Osteoblast (primary cell): Measurements from ENCODE around the gene LSM14B. TPM values are rescaled to one million over a fixed set of nuclear protein-coding genes. Genes with fewer than 3 reads are reported as not detected.

ENCODE experiments used
- DNase-seq: peaks from one replicate; pipeline ENCODE4 v3.0.0; 2011; ENCODE audit warnings: low spot score, mixed read lengths; ENCODE audit not compliant: insufficient read length; ENCODE audit errors: missing footprints
- H2AFZ ChIP-seq: 2 replicates; pipeline ENCODE4 v1.6.0; 2011; ENCODE audit warnings: mild to moderate bottlenecking, low read length
- H3K27ac ChIP-seq: 2 replicates; pipeline ENCODE4 v1.5.1; 2011; ENCODE audit warnings: mild to moderate bottlenecking, low read depth, low read length, moderate library complexity
- H3K27me3 ChIP-seq: 2 replicates; pipeline ENCODE4 v1.6.0; 2012; ENCODE audit warnings: mild to moderate bottlenecking, control low read depth, inconsistent platforms, low read length, moderate library complexity; ENCODE audit not compliant: insufficient read depth
- H3K36me3 ChIP-seq: 2 replicates; pipeline ENCODE4 v1.5.1; 2011; ENCODE audit warnings: mild to moderate bottlenecking, low read length, control low read depth, moderate library complexity; ENCODE audit not compliant: insufficient read depth
- H3K4me1 ChIP-seq: 2 replicates; pipeline ENCODE4 v1.5.1; 2011; ENCODE audit warnings: mild to moderate bottlenecking, low read length, control low read depth, moderate library complexity; ENCODE audit not compliant: insufficient read depth
- H3K4me2 ChIP-seq: 2 replicates; pipeline ENCODE4 v1.6.0; 2011; ENCODE audit warnings: mild to moderate bottlenecking, low read length; ENCODE audit not compliant: insufficient read depth
- H3K4me3 ChIP-seq: fragments of 200-600 bp; sonication (generic); 3 replicates; pipeline ENCODE4 v1.5.1; 2012; ENCODE audit warnings: mild to moderate bottlenecking, low read length, inconsistent platforms; ENCODE audit not compliant: insufficient read depth
- H3K79me2 ChIP-seq: 2 replicates; pipeline ENCODE4 v1.6.0; 2012; ENCODE audit warnings: mild to moderate bottlenecking, low read length, control low read depth, inconsistent platforms; ENCODE audit not compliant: insufficient read depth
- H3K9me3 ChIP-seq: 2 replicates; pipeline ENCODE4 v1.5.1; 2011; ENCODE audit warnings: low read depth, low read length, control low read depth
- H4K20me1 ChIP-seq: 2 replicates; pipeline ENCODE4 v1.6.0; 2012; ENCODE audit warnings: mild to moderate bottlenecking, low read length, control low read depth; ENCODE audit not compliant: insufficient read depth
- total RNA-seq: library from RNA; depleted of rRNA; stranded (reverse); fragments of >200 nt; gene quantifications from 2 replicates; pipeline ENCODE4 v1.2.3, GENCODE V29; 2012
- TF ChIP-seq, protein P1 (sequence below): IDR thresholded peaks from 2 replicates; pipeline ENCODE4 v1.5.1; 2011; ENCODE audit warnings: mild to moderate bottlenecking, low read depth, low read length, moderate library complexity; ENCODE audit errors: extremely low read depth

The LSM14B gene
- total RNA-seq, 1 donor, result 48.5 TPM

DNA sequence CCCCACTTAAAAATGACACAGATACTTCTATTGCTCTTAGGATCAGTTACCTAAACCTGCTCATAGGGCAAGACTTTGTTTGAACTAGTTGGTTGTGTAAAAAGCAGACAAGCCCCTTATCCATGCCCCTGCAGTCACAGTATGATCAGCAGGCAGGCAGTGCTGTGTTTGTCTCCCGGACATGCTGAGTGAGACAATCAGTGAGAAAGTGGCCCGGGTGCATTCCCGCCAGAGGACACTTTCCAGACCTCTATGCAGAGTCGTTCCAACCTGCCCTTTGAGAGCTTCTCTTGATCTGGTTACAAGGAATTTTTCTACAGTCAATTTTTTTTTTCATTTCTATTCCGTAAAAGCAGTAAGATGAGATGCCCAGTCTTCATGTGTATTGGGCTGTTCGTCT is 6.2 kb downstream of the LSM14B start:
- Histone ChIP-seq H3K4me1 (peaks cover 13% of the 10 kb centered on the region), H3K79me2 (peaks cover 40% of the 10 kb centered on the region), H2AFZ (no peak overlapping the region), H3K36me3 (peaks cover 76% of the 10 kb centered on the region), H3K9me3 (no peaks in the 10 kb centered on the region), H3K27ac (no peak overlapping the region), H3K27me3 (no peaks in the 10 kb centered on the region), H4K20me1 (peaks cover 49% of the 10 kb centered on the region), H3K4me2 (no peak overlapping the region), H3K4me3 (no peak overlapping the region)
- DNase-seq, result peak; percentile 11
- TF ChIP-seq, protein P1, sequence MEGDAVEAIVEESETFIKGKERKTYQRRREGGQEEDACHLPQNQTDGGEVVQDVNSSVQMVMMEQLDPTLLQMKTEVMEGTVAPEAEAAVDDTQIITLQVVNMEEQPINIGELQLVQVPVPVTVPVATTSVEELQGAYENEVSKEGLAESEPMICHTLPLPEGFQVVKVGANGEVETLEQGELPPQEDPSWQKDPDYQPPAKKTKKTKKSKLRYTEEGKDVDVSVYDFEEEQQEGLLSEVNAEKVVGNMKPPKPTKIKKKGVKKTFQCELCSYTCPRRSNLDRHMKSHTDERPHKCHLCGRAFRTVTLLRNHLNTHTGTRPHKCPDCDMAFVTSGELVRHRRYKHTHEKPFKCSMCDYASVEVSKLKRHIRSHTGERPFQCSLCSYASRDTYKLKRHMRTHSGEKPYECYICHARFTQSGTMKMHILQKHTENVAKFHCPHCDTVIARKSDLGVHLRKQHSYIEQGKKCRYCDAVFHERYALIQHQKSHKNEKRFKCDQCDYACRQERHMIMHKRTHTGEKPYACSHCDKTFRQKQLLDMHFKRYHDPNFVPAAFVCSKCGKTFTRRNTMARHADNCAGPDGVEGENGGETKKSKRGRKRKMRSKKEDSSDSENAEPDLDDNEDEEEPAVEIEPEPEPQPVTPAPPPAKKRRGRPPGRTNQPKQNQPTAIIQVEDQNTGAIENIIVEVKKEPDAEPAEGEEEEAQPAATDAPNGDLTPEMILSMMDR, result no peak

DNA sequence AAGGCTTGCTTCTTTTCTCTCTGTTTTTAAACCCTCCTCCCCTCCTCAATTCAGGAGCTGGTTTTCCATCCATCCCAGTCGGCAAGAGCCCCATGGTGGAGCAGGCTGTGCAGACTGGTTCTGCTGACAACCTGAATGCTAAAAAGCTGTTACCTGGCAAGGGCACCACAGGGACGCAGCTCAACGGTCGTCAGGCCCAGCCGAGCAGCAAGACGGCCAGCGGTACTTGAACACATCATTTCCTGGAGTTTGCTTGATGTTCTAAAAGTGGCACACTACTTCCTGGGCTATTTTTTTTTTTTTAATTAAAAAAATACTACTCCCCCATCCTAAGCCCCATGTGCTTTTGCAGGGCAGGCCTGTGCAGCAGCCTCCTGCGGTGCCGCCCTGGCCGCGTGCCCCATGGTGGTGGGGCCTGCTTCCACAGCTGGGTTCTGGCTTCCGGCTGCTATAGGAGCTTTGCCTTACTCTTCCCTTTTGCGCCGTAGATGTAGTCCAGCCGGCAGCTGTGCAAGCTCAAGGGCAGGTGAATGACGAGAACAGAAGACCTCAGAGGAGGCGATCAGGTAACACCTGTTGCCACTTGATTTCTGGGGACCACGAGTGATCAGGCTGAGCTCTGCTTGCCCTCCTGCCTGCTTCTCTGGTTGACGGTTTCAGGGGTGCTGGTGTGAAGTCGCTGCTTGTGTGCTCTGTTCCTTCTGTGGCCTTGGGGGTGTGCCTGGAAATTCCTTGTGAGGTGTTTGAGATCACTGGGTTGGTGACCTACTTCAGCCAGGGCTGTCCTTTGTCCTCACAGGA is 7.7 kb downstream of the LSM14B start:
- Histone ChIP-seq H3K36me3 (peaks cover 89% of the 10 kb centered on the region), H4K20me1 (peaks cover 39% of the 10 kb centered on the region), H2AFZ (no peak overlapping the region), H3K4me3 (no peak overlapping the region), H3K27ac (no peak overlapping the region), H3K27me3 (no peaks in the 10 kb centered on the region), H3K4me2 (no peak overlapping the region), H3K4me1 (peaks cover 11% of the 10 kb centered on the region), H3K9me3 (no peaks in the 10 kb centered on the region), H3K79me2 (peaks cover 30% of the 10 kb centered on the region)
- DNase-seq, result peak; percentile 63
- TF ChIP-seq, protein P1, result no peak

DNA sequence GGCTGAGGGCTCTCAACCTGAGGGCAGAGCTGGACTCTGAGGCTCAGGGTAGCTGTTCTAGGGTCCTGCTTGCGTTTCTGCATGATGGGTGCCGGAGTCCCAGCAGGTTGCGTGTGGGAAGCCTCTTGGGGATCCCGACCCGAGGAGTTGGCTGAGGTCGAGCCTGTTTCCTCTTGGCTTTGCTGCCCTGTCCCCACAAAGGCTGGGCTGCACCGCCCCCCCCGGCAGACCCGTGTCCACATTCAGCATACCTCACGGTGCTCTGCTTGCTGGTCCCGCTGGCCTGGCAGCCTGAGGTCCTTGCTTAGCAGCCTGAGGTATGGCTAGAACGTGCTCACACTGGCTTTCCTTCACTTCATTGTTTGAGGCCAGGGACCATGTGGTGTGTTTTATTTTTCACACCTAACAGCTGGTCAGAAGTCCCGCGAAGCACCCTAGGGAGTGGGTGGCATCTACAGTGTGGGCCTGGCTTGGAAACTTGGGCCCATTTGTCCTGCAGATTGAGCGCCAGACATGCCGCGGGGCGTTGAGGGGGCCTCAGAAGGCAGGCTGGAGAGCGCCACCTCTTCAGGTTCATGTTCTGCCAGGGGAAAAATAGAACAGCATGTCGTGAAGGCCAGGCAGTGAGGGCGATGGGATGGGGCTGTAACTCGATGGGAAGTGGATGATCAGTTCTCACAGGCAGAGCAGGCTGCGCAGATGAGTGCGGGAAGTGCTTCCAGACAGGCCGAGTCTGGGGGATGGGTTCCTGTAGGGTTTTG is 9.5 kb downstream of the LSM14B start:
- Histone ChIP-seq H3K4me3 (no peak overlapping the region), H3K27me3 (no peaks in the 10 kb centered on the region), H2AFZ (no peak overlapping the region), H4K20me1 (peaks cover 38% of the 10 kb centered on the region), H3K79me2 (peaks cover 22% of the 10 kb centered on the region), H3K4me1 (peaks cover 11% of the 10 kb centered on the region), H3K9me3 (no peaks in the 10 kb centered on the region), H3K4me2 (no peak overlapping the region), H3K36me3 (peaks cover 90% of the 10 kb centered on the region), H3K27ac (no peak overlapping the region)
- DNase-seq, result peak; percentile 42
- TF ChIP-seq, protein P1, result no peak

DNA sequence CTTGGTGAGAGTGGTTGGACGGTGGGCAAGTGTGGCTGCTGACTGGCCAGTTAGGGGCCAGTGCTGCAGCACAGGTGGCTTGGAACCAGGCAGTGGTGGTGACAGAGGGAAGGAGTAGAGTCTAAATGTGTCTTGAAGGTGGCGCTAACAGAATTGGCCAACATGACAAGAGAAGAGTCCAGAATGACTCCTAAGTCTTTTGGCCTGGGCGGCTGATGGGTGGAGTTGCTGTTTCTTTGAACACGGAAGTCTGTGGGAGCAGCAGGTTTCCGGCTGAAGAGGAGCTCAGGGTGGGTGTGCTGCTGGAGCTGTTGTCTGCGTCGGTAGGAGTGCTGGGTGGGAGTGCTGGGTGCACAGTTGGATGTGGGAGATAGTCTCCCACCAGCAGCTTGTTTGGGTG is 10.1 kb downstream of the LSM14B start:
- DNase-seq, result no peak
- no peak overlapping the region for H3K4me2 ChIP-seq
- H3K9me3 ChIP-seq, result no peaks in the 10 kb centered on the region
- peaks cover 27% of the 10 kb centered on the region for H3K79me2 ChIP-seq
- peaks cover 43% of the 10 kb centered on the region for H4K20me1 ChIP-seq
- no peak overlapping the region for H3K4me3 ChIP-seq
- peaks cover 11% of the 10 kb centered on the region for H3K4me1 ChIP-seq
- peaks cover 89% of the 10 kb centered on the region for H3K36me3 ChIP-seq
- no peak overlapping the region for H2AFZ ChIP-seq
- H3K27ac ChIP-seq, result no peak overlapping the region
- TF ChIP-seq, protein P1, result no peak
- H3K27me3 ChIP-seq, result no peaks in the 10 kb centered on the region
